Activated T-helper 17 cell treated with anti-CD3 and anti-CD28 coated beads, Interleukin-2, amount 50 U/mL, for 72 hours (primary cell): Measurements from ENCODE around the gene CDR2. TPM values are rescaled to one million over a fixed set of nuclear protein-coding genes. Genes with fewer than 3 reads are reported as not detected.
"Not testable (repeated sequence)": the region's sequence is repeated elsewhere in the genome, so short reads cannot be mapped to it uniquely, and the experiment has no call there.

Experiments
- ATAC-seq: fragments of 150-1000 bp; cut with Tn5 transposase; replicated peaks from 2 replicates; pipeline ENCODE4 v1.10.0; 2021; ENCODE audit warnings: mild to moderate bottlenecking, moderate library complexity
- H3K27ac Mint-ChIP-seq: one replicate; pipeline ENCODE4 v1.8.0; 2022; ENCODE audit warnings: mixed read lengths
- H3K27me3 Mint-ChIP-seq: one replicate; pipeline ENCODE4 v1.8.0; 2022; ENCODE audit warnings: mixed read lengths
- H3K36me3 Mint-ChIP-seq: one replicate; pipeline ENCODE4 v1.8.0; 2022; ENCODE audit warnings: low read depth, mild to moderate bottlenecking, mixed read lengths
- H3K4me1 Mint-ChIP-seq: one replicate; pipeline ENCODE4 v1.8.0; 2022; ENCODE audit warnings: mixed read lengths
- H3K4me3 Mint-ChIP-seq: one replicate; pipeline ENCODE4 v1.8.0; 2022; ENCODE audit warnings: mild to moderate bottlenecking, mixed read lengths
- H3K9me3 Mint-ChIP-seq: one replicate; pipeline ENCODE4 v1.8.0; 2022; ENCODE audit warnings: mixed read lengths
- total RNA-seq, 2 donors: library from RNA; stranded (reverse); gene quantifications; one replicate each; pipeline ENCODE4 v1.2.3, GENCODE V29; 2022

CDR2 gene
- 10 to 100 TPM; 26.3 to 41.0 TPM for total RNA-seq

DNA sequence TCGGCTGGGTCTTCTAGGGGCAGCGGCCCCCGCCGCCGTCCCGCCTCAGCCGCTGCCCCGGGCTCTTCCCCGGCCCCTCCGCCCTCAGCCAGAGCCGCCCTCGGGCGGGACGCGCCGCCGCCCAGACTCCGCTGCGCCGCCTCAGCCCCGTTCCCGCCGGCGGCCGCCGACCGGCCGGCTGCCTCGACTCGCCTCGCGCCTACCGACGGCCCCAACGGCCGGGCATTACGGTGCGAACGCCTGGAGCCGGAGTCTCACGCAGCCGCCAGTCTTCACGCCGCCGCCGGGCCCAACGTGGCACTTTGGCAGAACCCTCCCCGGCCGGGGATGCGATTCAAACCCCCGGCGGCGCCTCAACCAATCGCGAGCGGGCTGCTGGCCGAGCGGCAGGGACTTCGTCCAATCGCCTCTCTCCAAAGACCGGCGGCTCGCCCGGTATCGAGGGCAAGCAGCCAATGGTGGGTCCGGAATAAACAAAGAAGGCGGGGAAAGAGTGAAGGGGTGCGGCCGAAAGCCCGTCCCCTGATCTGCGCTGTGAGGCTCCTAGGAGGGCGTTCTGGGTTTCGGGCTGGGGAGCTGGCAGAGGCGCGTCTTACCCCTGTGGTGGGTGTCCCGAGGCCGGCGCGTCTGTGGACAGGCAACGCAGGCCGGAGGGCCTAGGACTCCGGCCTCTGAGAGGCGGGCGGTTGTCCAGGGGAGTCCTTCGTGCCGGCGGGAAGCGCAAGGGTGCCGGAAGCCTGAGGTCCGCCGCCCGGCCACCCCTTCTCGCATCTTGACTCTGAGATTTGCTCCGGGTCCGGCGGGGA is at the start of gene CDR2:
CDR2 (minus strand) TSS at position 309 of the 806 bp plus-strand sequence. CDS start 310 bp downstream, outside the sequence.
- H3K4me1 Mint-ChIP-seq: peaks cover 25% of the 10 kb centered on the region

DNA sequence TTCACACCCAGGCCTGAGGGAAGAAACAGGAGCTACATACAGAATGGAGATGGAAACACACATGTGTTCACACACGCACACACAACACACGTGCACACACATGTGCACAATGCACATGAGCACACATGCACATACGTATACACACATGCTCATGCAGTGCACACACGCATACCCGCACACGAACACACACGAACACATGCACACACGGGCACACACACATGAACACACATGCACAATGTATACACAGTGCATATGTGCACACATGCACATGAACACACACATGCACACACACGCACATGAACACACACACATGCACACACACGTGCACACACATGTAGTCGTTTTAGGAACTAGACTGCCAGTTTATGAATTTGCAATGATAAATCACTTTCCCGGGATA is 49.3 kb upstream of the CDR2 start:
- H3K27ac Mint-ChIP-seq: no peak overlapping the region
- H3K27me3 Mint-ChIP-seq: no peaks in the 10 kb centered on the region
- peaks cover 64% of the 10 kb centered on the region for H3K36me3 Mint-ChIP-seq

More for the DNA sequence above, at the start of gene CDR2:
- ATAC-seq: peak; percentile 96
- Mint-ChIP-seq H3K27me3 (no peaks in the 10 kb centered on the region), H3K9me3 (no peaks in the 10 kb centered on the region), H3K27ac (peak within 1 kb of the TSS; percentile 98), H3K36me3 (peaks cover 31% of the 10 kb centered on the region), H3K4me3 (peak within 1 kb of the TSS; percentile 99)

DNA sequence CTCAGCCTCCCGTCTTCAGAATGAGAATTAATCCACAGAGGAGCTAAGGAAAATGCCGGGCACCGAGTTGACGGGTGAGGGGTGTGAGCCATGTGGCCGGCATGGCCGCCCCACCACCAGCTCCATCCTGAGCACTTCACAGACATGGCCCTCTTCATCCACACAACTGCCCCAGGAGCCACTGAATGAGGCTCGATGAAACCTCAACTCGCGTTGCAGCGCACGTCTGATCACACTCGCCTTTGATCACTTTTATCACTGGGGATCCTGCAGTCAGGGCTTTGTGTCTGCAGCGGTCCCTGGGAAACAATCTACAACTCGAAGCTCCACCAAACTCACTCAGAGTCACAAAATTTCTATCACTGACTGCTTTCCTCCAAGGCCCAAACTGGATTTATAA is 46.7 kb upstream of the CDR2 start:
- peaks cover 10% of the 10 kb centered on the region for H3K4me1 Mint-ChIP-seq
- H3K4me3 Mint-ChIP-seq: no peak overlapping the region
- H3K27ac Mint-ChIP-seq: no peak overlapping the region
- no peak for ATAC-seq
- no peaks in the 10 kb centered on the region for H3K9me3 Mint-ChIP-seq
- H3K36me3 Mint-ChIP-seq: peaks cover 44% of the 10 kb centered on the region
- H3K27me3 Mint-ChIP-seq: no peaks in the 10 kb centered on the region

More for the DNA sequence above, 49.3 kb upstream of the CDR2 start:
- no peak for ATAC-seq
- Mint-ChIP-seq H3K9me3 (no peaks in the 10 kb centered on the region), H3K4me1 (peaks cover 10% of the 10 kb centered on the region), H3K4me3 (no peak overlapping the region)

DNA sequence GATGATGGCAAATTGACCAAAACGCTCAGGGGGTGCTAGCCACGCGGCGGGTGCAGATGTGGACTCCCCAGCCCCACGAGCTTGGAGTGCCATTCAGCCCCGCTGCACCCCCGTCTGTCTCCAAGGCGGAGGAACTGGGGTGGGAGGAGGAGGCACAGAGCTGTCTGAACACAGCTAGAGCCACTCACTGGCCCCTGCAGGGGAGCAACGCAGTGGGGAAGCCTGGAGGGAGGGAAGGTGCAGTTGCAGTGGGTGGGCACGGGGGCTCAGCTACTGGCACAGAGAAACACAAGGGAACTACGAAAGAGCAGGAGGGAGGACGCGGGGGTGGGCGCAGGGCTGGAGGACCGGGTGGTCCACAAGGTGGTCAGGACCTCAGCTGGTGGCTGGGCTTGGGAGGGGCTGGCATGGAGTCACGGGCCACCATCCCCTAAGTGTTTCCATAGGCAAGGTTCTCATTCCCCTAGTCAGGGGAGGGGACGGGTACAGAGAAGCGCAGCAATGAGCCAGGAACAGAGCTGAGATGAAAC is 46.3 kb upstream of the CDR2 start:
- H3K36me3 Mint-ChIP-seq: peaks cover 44% of the 10 kb centered on the region
- no peaks in the 10 kb centered on the region for H3K27me3 Mint-ChIP-seq
- H3K27ac Mint-ChIP-seq: no peak overlapping the region
- peaks cover 10% of the 10 kb centered on the region for H3K4me1 Mint-ChIP-seq
- H3K4me3 Mint-ChIP-seq: no peak overlapping the region
- H3K9me3 Mint-ChIP-seq: no peaks in the 10 kb centered on the region
- no peak for ATAC-seq

DNA sequence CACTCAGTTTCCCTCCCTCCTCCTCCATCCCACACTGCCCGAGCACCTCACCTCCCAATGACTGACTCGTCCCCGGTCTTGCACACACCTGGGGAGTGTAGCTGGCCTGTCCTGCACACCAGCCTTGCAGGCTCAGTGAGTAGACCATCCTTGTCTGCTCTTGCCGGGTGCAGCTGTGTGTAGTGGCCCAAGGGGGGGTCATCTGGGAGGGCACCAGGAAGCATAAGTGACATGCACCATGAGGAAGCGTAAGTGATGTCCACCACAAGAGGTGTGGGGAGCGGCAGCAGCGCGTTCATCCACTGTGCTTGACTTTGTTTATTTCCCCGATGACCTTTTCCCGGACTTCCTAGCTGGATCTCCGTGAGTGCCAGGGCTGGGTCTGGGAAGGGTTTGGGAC is 45.5 kb upstream of the CDR2 start:
- Mint-ChIP-seq H3K4me1 (peaks cover 8% of the 10 kb centered on the region), H3K9me3 (no peaks in the 10 kb centered on the region), H3K4me3 (no peak overlapping the region), H3K27ac (no peak overlapping the region), H3K36me3 (peaks cover 41% of the 10 kb centered on the region), H3K27me3 (no peaks in the 10 kb centered on the region)
- ATAC-seq: no peak

DNA sequence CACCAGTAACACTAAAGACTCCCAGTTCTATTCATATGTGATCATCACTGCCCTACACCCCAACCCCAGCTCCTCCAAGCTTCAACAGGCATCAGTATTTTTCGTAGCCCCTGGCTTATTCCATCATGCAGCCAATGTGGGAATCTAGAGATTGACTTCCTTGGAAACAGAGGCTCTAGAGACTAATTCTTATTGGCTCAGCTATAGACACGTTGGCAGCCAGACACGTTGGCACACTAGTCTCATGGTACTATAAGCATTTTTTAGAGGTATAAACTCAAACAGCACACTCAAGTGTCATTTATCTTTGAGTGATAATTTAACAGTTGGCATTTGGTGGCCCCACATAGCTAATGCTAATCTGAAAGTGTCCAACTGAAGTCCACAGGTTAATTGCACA is 44.4 kb upstream of the CDR2 start:
- Mint-ChIP-seq H3K36me3 (peaks cover 32% of the 10 kb centered on the region), H3K9me3 (no peaks in the 10 kb centered on the region), H3K4me1 (peaks cover 5% of the 10 kb centered on the region)

DNA sequence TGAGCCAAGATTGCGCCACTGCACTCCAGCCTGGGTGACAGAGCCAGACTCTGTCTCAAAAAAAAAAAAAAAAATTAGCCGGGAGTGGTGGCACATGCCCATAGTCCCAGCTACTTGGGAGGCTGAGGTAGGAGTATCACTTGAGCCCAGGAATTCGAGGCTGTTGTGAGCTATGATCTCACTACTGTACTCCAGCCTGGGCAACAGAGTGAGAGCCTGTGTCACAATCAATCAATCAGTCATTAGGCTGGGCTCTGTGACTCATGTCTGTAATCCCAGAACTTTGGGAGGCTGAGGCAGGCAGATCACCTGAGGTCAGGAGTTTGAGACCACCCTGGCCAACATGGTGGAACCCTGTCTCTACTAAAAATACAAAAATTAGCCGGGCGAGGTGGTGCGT is 43.4 kb upstream of the CDR2 start:
- not testable (repeated sequence) for H3K9me3 Mint-ChIP-seq, H3K27me3 Mint-ChIP-seq, H3K4me1 Mint-ChIP-seq, H3K4me3 Mint-ChIP-seq, ATAC-seq, H3K27ac Mint-ChIP-seq
- H3K36me3 Mint-ChIP-seq: peaks cover 28% of the 10 kb centered on the region

More for the DNA sequence above, 44.4 kb upstream of the CDR2 start:
- H3K4me3 Mint-ChIP-seq: no peak overlapping the region
- ATAC-seq: no peak
- no peaks in the 10 kb centered on the region for H3K27me3 Mint-ChIP-seq
- H3K27ac Mint-ChIP-seq: no peak overlapping the region

DNA sequence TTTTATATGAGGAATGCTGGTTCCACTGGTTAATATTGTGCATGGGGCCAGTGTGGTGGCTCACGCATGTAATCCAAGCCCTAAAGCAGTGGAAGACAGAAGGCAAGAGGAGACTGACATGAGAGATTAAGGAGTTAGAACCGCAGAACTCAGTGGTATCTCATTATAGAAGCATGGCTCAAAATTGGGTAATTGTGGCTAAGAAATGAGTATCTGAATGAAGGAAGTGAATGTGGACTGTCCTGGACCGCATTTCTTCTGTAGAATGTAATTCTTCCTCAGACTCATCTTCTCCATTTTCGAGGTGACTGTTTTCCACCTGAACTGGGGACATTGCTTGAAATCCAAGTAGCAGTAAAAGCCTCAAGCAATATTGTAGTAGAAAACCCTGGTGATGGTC is 42.6 kb upstream of the CDR2 start:
- Mint-ChIP-seq H3K27ac (no peak overlapping the region), H3K36me3 (peaks cover 26% of the 10 kb centered on the region), H3K4me3 (no peak overlapping the region), H3K27me3 (no peaks in the 10 kb centered on the region), H3K4me1 (no peaks in the 10 kb centered on the region), H3K9me3 (no peaks in the 10 kb centered on the region)
- ATAC-seq: no peak

DNA sequence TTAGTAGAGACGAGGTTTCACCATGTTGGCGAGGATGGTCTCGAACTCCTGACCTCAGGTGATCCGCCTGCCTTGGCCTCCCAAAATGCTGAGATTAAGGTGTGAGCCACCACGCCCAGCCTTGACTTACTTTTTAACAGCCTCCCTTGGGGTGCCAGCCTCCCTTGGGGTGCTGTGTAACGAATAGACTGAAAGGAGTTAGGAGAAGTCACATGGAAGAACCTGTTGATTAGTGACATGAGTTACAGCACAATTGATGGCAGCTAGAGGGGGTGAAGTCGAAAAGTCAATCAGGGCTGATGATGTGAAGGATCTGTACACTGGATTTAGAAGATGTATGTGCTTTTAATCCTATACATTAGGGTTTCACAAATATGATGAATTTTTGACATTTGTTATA is 39.4 kb upstream of the CDR2 start:
- ATAC-seq: no peak
- no peaks in the 10 kb centered on the region for H3K9me3 Mint-ChIP-seq
- H3K4me3 Mint-ChIP-seq: no peak overlapping the region
- no peaks in the 10 kb centered on the region for H3K36me3 Mint-ChIP-seq
- no peaks in the 10 kb centered on the region for H3K27me3 Mint-ChIP-seq
- no peak overlapping the region for H3K27ac Mint-ChIP-seq
- H3K4me1 Mint-ChIP-seq: no peaks in the 10 kb centered on the region

DNA sequence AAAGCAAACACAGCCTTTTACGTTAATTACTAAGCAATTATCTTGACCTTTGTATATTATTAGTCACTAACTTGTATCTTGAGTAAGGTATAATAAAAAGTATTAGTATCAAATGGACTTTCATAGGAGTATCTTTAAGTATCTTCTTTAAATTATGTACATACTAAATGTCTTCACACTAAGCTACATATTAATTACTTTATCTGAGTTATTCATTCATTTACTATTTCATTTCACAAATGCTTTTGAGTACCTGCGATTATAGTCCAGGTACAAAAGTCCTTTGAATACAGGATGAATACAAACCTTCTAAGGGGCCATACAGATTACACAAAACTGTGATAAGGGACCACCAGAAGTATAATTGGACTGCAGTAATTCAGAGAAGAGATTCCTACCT is 33.1 kb upstream of the CDR2 start:
- ATAC-seq: no peak
- Mint-ChIP-seq H3K4me3 (no peak overlapping the region), H3K9me3 (no peaks in the 10 kb centered on the region), H3K36me3 (no peaks in the 10 kb centered on the region), H3K27me3 (no peaks in the 10 kb centered on the region), H3K27ac (no peak overlapping the region), H3K4me1 (no peaks in the 10 kb centered on the region)

DNA sequence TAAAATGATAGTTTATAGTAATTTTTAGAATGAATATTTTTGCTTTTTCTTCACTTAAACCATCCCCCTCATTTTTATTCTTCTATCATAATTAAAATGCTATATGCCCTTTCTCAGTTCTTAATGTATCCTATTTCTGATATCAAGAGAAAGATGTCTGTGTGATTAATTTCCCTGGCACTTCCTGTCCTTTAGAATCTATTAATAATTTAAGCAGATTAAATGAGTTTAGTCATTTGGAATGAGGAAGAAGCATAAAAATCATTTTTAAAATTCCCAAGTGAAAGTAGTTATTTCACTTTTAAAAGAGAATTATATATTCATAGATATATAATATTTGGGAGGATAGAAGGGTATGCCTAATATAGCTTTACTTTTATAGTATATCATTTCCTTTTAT is 27.8 kb upstream of the CDR2 start:
- Mint-ChIP-seq H3K4me1 (no peaks in the 10 kb centered on the region), H3K27ac (no peak overlapping the region), H3K36me3 (no peaks in the 10 kb centered on the region), H3K9me3 (no peaks in the 10 kb centered on the region), H3K4me3 (no peak overlapping the region), H3K27me3 (no peaks in the 10 kb centered on the region)
- ATAC-seq: no peak

DNA sequence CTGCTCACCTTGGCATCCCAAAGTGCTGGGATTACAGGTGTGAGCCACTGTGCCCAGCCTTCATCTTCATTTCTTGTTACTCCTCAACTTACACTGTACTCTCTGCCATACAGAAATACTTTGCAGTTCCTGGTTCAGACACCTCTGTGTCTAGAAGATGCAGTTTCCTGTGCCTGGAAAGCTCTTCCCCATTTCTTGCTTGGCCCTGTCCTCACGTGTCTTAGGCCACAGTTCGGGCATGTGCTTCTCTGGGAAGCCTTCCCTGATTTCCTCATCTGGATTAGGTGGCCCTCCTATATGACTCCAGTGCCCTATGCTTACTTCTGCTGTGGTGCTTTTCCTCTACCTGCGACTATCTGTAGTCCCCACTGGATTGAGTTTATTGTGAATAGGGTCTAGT is 26.5 kb upstream of the CDR2 start:
- H3K36me3 Mint-ChIP-seq: no peaks in the 10 kb centered on the region
- no peaks in the 10 kb centered on the region for H3K27me3 Mint-ChIP-seq

DNA sequence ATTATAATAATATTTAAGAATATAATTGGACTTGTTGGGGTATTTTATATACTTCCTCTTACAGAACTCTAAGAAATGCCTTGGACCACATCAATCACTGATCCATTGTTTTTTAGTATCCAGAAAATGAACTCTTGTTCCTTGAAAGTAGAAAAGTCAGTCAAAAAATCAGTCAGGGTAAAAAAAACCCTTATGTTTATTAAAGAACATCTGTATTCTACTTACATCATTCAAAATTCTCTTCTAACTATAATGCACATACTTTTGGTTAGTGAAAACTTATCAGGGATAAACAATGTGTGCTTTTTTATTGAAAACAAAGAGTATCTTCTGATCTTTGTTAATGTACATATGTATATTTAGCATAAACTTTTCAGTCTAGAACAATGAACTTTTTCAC is 23.5 kb upstream of the CDR2 start:
- Mint-ChIP-seq H3K36me3 (no peaks in the 10 kb centered on the region), H3K27me3 (no peaks in the 10 kb centered on the region), H3K4me1 (no peaks in the 10 kb centered on the region), H3K27ac (no peak overlapping the region), H3K9me3 (no peaks in the 10 kb centered on the region), H3K4me3 (no peak overlapping the region)
- ATAC-seq: no peak

More for the DNA sequence above, 26.5 kb upstream of the CDR2 start:
- no peaks in the 10 kb centered on the region for H3K4me1 Mint-ChIP-seq
- H3K27ac Mint-ChIP-seq: no peak overlapping the region
- H3K4me3 Mint-ChIP-seq: no peak overlapping the region
- ATAC-seq: no peak
- H3K9me3 Mint-ChIP-seq: no peaks in the 10 kb centered on the region

DNA sequence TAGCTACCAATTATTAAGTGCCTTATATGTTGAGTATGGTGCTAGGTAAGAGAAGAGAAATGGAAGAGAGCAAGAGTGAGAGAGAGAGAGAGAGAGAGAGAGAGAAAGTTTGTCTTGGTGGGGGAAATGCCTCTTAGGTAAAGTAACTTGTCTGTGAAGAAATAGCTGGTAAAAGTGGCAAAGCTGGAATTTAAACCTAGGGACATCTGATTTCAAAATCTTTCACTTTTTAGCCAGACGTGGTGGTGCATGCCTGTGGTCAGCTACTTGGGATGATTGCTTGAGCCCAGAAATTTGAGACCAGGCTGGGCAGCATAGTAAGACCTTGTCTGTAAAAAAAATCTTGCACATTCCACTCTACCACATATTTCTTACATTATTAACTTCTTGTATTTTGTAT is 23.0 kb upstream of the CDR2 start:
- no peak for ATAC-seq
- H3K4me1 Mint-ChIP-seq: no peaks in the 10 kb centered on the region
- no peak overlapping the region for H3K27ac Mint-ChIP-seq
- no peaks in the 10 kb centered on the region for H3K27me3 Mint-ChIP-seq
- H3K4me3 Mint-ChIP-seq: no peak overlapping the region
- no peaks in the 10 kb centered on the region for H3K36me3 Mint-ChIP-seq
- H3K9me3 Mint-ChIP-seq: no peaks in the 10 kb centered on the region

DNA sequence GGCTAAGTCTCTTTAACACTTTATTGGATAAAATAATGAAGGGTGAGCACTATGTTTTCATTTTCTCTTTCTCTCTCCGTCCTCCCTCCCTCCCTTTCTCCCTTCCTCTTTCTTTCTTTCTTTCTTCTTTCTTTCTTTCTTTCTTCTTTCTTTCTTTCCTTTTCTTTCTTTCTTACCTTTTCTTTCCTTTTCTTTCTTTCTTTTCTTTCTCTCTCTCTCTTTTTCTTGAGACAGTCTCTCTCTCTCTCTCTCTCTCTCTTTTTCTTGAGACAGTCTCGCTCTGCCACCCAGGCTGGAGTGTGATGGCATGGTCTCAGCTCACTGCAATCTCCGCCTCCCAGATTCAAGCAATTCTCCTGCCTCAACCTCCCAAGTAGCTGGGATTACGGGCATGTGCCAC is 21.5 kb upstream of the CDR2 start:
- no peak for ATAC-seq
- H3K9me3 Mint-ChIP-seq: no peaks in the 10 kb centered on the region
- no peak overlapping the region for H3K27ac Mint-ChIP-seq
- no peaks in the 10 kb centered on the region for H3K4me1 Mint-ChIP-seq
- H3K4me3 Mint-ChIP-seq: no peak overlapping the region
- H3K27me3 Mint-ChIP-seq: no peaks in the 10 kb centered on the region
- H3K36me3 Mint-ChIP-seq: no peaks in the 10 kb centered on the region
